Astrocyte (in vitro differentiated cells and primary cell): Measurements from ENCODE around the gene E4F1.
"Not testable (repeated sequence)": the region's sequence is repeated elsewhere in the genome, so short reads cannot be mapped to it uniquely, and the experiment has no call there.

ENCODE experiments used
- EZH2 ChIP-seq: IDR thresholded peaks from 2 replicates; pipeline ENCODE4 v1.6.1; 2012; ENCODE audit warnings: mild to moderate bottlenecking, low read length, inconsistent platforms; ENCODE audit not compliant: insufficient read depth
- TF ChIP-seq, protein P1 (sequence below): IDR thresholded peaks from 2 replicates; pipeline ENCODE4 v1.5.1; 2011; ENCODE audit warnings: low read depth, mild to moderate bottlenecking, inconsistent platforms, low read length, moderate library complexity; ENCODE audit not compliant: insufficient read depth

DNA sequence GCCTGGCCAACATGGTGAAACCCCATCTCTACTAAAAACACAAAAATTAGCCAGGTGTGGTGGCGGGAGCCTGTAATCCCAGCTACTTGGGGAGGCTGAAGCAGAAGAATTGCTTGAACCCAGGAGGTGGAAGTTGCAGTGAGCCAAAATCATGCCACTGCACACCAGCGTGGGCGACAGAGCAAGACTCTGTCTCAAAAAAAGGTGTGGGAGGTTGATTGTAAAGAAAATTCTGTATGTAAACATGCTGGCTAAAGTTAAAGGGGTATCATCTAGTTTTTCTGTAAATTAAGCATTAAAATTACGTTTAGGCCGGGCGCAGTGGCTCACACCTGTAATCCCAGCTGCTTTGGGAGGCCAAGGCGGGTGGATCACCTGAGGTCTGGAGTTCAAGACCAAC, 35.1 kb downstream of the E4F1 start:
- TF ChIP-seq, protein P1, sequence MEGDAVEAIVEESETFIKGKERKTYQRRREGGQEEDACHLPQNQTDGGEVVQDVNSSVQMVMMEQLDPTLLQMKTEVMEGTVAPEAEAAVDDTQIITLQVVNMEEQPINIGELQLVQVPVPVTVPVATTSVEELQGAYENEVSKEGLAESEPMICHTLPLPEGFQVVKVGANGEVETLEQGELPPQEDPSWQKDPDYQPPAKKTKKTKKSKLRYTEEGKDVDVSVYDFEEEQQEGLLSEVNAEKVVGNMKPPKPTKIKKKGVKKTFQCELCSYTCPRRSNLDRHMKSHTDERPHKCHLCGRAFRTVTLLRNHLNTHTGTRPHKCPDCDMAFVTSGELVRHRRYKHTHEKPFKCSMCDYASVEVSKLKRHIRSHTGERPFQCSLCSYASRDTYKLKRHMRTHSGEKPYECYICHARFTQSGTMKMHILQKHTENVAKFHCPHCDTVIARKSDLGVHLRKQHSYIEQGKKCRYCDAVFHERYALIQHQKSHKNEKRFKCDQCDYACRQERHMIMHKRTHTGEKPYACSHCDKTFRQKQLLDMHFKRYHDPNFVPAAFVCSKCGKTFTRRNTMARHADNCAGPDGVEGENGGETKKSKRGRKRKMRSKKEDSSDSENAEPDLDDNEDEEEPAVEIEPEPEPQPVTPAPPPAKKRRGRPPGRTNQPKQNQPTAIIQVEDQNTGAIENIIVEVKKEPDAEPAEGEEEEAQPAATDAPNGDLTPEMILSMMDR: not testable (repeated sequence)
- TF ChIP-seq EZH2: not testable (repeated sequence)
